SU-DHL-6 (cell line): ENCODE measurements around the gene ENAM.
"Not testable (repeated sequence)": the region's sequence is repeated elsewhere in the genome, so short reads cannot be mapped to it uniquely, and the experiment has no call there.

Source experiments
- H2AFZ ChIP-seq: fragments of 200-600 bp; sonication (generic); 2 replicates; pipeline ENCODE4 v1.6.1; 2014; ENCODE audit warnings: low read depth, mild to moderate bottlenecking, moderate library complexity, mixed read lengths, antibody characterized with exemption, low read length; ENCODE audit not compliant: severe bottlenecking
- H3F3A ChIP-seq: fragments of 200-600 bp; shearing (Covaris generic); 2 replicates; pipeline ENCODE4 v1.6.0; 2016; ENCODE audit warnings: antibody characterized with exemption, mild to moderate bottlenecking; ENCODE audit not compliant: insufficient read depth
- H3K27ac ChIP-seq: fragments of 200-600 bp; sonication (generic); 2 replicates; pipeline ENCODE4 v1.5.1; 2016; ENCODE audit warnings: low read depth, mild to moderate bottlenecking, low read length, moderate library complexity, mixed read lengths
- H3K27me3 ChIP-seq: fragments of 200-600 bp; sonication (generic), shearing (Covaris generic); 2 replicates; pipeline ENCODE4 v1.6.0; 2014; ENCODE audit warnings: mild to moderate bottlenecking, low read length
- H3K36me3 ChIP-seq: fragments of 200-600 bp; sonication (generic); 2 replicates; pipeline ENCODE4 v1.6.1; 2014; ENCODE audit warnings: mild to moderate bottlenecking, low read length, mixed read lengths
- H3K4me2 ChIP-seq: fragments of 300-600, 200-600 bp; shearing (Covaris generic), sonication (generic); 2 replicates; pipeline ENCODE4 v1.6.0; 2014; ENCODE audit warnings: low read length, low read depth, mild to moderate bottlenecking; ENCODE audit not compliant: poor library complexity, severe bottlenecking
- H3K4me3 ChIP-seq: fragments of 200-600 bp; sonication (generic); 2 replicates; pipeline ENCODE4 v1.5.1; 2014; ENCODE audit warnings: antibody characterized with exemption, low read length, mild to moderate bottlenecking, mixed read lengths; ENCODE audit not compliant: insufficient read depth, poor library complexity, severe bottlenecking
- H3K79me2 ChIP-seq: fragments of 200-600 bp; sonication (generic); 2 replicates; pipeline ENCODE4 v1.6.1; 2014; ENCODE audit warnings: mild to moderate bottlenecking, low read length, moderate library complexity; ENCODE audit not compliant: insufficient read depth
- H3K9ac ChIP-seq: fragments of 200-600 bp; sonication (generic); 2 replicates; pipeline ENCODE4 v1.7.0; 2014; ENCODE audit warnings: mild to moderate bottlenecking, low read length
- H3K9me2 ChIP-seq: fragments of 200-600 bp; sonication (generic); replicated peaks from 2 replicates; pipeline ENCODE4 v1.6.1; 2014; ENCODE audit warnings: low read length; ENCODE audit not compliant: insufficient read depth
- H3K9me3 ChIP-seq: fragments of 200-600 bp; sonication (generic); 2 replicates; pipeline ENCODE4 v1.6.1; 2014; ENCODE audit warnings: low read length, mixed read lengths; ENCODE audit not compliant: insufficient read depth
- H4K20me1 ChIP-seq: fragments of 200-600 bp; sonication (generic); 2 replicates; pipeline ENCODE4 v1.6.1; 2014; ENCODE audit warnings: low read depth, mild to moderate bottlenecking, antibody characterized with exemption, low read length, moderate library complexity, mixed read lengths
- CTCF ChIP-seq: fragments of 200-600 bp; sonication (generic); IDR thresholded peaks from one replicate; pipeline ENCODE4 v1.5.1; 2017; ENCODE audit warnings: antibody characterized with exemption, mild to moderate bottlenecking, low read length, moderate library complexity; ENCODE audit not compliant: insufficient read depth, poor library complexity, severe bottlenecking
- EZH2phosphoT487 ChIP-seq: fragments of 200-600 bp; sonication (generic), shearing (Covaris generic); conservative IDR thresholded peaks from 2 replicates; pipeline ENCODE4 v1.6.1; 2018; ENCODE audit warnings: mild to moderate bottlenecking, antibody characterized with exemption, low read length, moderate library complexity, mixed read lengths

Gene ENAM

DNA sequence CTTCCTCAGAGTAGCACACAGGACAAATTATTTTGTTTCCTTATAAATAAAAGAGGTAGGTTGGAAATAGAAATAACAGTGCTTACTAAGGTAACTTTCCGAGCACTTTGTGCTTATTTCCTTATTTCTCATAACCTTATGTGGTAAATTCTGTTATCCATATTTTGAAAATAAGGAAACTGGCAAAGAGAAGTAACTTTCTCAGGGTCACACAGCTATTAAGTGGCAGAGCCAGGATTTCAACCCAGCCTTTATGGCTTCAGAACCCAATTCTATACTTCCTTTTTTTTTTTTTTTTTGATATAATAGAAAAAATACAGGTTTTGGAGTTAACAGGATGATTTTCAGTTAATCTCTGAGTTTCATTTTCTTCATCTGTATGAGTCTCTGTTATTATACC is 63.1 kb downstream of the ENAM start:
- Histone ChIP-seq H3K36me3 (no peaks in the 10 kb centered on the region), H2AFZ (no peak overlapping the region), H4K20me1 (no peaks in the 10 kb centered on the region), H3F3A (peaks cover 2% of the 10 kb centered on the region; the same call in 1 of the 2 replicates), H3K9ac (peak overlapping the region; percentile 29; the same call in 1 of the 2 replicates), H3K4me3 (peak overlapping the region; percentile 26), H3K27me3 (no peaks in the 10 kb centered on the region), H3K27ac (peak overlapping the region; percentile 26; the same call in 1 of the 2 replicates), H3K9me2 (no peaks in the 10 kb centered on the region), H3K79me2 (peaks cover 39% of the 10 kb centered on the region), H3K9me3 (no peaks in the 10 kb centered on the region), H3K4me2 (peak overlapping the region; percentile 96)
- TF ChIP-seq EZH2phosphoT487 (no peak), CTCF (no peak)

DNA sequence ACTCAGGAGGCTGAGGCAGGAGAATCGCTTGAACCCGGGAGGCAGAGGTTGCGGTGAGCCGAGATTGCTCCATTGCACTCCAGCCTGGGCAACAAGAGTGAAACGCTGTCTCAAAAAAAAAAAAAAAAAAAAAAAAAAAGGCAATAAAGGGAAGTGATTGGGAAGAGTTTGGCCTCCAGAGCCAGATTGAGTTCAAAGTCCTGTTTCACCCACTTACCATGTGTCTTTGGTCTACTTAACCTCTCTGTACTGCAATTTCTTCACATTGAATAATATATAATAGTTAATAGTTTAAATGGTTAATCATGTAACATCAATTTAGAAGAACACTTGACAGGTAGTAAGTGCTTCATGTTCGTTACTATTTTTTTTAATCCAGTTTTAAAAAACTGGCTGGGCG is 66.1 kb downstream of the ENAM start:
- H3K36me3 ChIP-seq, H3K4me2 ChIP-seq, H3K27me3 ChIP-seq, H2AFZ ChIP-seq, H3K9me2 ChIP-seq, H3K4me3 ChIP-seq, H3F3A ChIP-seq, H3K27ac ChIP-seq, H3K9ac ChIP-seq, H4K20me1 ChIP-seq, H3K9me3 ChIP-seq: not testable (repeated sequence)
- H3K79me2 ChIP-seq, result peaks cover 19% of the 10 kb centered on the region
